DOHH2 (cell line): ENCODE results near the gene SLAIN1.

Source experiments
- EZH2phosphoT487 ChIP-seq: fragments of 200-600 bp; sonication (generic); IDR thresholded peaks from 2 replicates; pipeline ENCODE4 v1.6.1; 2017; ENCODE audit warnings: borderline replicate concordance, mild to moderate bottlenecking, antibody characterized with exemption, low read length, moderate library complexity, mixed read lengths
- TF ChIP-seq, protein P1 (sequence below): fragments of 200-600 bp; sonication (generic); IDR thresholded peaks from one replicate; pipeline ENCODE4 v1.5.1; 2014; ENCODE audit warnings: antibody characterized with exemption, mild to moderate bottlenecking, low read depth, low read length; ENCODE audit not compliant: poor library complexity, severe bottlenecking

DNA sequence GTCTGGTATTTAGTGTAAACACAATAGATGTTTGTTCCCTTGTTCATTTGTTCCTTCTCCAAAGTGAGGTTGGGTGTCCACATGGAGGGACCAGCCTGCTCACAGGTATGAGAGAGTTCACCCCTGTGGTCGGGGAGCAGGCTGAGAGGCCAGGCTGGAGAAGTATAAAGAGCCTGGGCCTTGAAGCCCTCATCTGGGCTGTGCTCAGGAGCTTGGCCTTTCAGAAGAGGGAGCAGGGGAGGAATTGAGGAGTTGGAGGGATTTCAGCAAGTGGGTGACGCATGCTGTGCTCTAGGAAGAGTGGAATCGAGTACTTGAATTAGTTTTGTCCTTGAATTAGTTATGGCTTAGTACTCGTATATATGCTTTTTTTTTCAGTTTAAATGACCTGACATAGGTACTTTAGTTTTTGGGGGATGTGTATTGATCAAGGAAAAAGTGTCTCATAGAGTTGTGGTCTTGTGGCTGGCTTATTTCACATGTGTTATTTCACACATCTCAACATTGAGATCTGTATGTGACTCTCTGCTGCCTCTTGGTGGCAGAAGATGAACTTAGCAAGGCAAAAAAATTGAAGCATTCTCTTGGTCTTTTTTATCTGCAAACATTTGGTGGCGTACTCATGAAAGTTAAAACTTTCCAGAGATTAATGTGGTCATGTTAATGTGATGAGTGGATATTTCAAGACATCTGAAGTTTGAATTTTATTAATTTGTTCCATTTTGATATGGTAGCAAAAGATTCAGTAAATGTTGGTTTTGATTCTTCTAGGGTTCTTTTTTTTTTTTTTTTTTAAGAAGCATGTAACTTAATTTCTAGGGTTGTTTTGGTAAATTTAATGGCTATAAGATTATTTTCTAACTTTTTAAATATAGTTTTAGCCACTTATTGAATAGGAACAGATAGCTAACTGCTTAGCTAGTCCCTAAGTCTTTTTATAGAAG is 54.3 kb downstream of the SLAIN1 start:
- TF ChIP-seq, protein P1, sequence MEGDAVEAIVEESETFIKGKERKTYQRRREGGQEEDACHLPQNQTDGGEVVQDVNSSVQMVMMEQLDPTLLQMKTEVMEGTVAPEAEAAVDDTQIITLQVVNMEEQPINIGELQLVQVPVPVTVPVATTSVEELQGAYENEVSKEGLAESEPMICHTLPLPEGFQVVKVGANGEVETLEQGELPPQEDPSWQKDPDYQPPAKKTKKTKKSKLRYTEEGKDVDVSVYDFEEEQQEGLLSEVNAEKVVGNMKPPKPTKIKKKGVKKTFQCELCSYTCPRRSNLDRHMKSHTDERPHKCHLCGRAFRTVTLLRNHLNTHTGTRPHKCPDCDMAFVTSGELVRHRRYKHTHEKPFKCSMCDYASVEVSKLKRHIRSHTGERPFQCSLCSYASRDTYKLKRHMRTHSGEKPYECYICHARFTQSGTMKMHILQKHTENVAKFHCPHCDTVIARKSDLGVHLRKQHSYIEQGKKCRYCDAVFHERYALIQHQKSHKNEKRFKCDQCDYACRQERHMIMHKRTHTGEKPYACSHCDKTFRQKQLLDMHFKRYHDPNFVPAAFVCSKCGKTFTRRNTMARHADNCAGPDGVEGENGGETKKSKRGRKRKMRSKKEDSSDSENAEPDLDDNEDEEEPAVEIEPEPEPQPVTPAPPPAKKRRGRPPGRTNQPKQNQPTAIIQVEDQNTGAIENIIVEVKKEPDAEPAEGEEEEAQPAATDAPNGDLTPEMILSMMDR, result peak; percentile 84
- no peak for TF ChIP-seq EZH2phosphoT487
